CD4-positive, alpha-beta T cell (primary cell): ENCODE measurements around the gene CSF2RB. TPM values are rescaled to one million over a fixed set of nuclear protein-coding genes. Genes with fewer than 3 reads are reported as not detected.

Experiments
- ATAC-seq: fragments of 200-7000 bp; cut with Tn5 transposase; one replicate; pipeline ENCODE4 v1.10.0; 2022; ENCODE audit warnings: mild to moderate bottlenecking; ENCODE audit not compliant: poor library complexity
- CTCF ChIA-PET: fragments of 350-600 bp; sonication (Branson Sonifier 250); formaldehyde crosslinking; loops from one replicate; lab custom pipeline; 2021; ENCODE audit warnings: antibody characterized with exemption, inconsistent platforms; lab: Charles Lee
- POLR2A ChIA-PET: fragments of 350-600 bp; sonication (Branson Sonifier 250); formaldehyde crosslinking; loops from one replicate; lab custom pipeline; 2021; ENCODE audit warnings: antibody characterized with exemption, inconsistent platforms; lab: Charles Lee
- DNase-seq, 14 experiments: peaks; one replicate each; pipeline ENCODE4 v3.0.0-alpha.2; 2013 to 2020; ENCODE audit warnings: mixed read lengths in 2 of 14
- H3K27ac ChIP-seq, 2 donors: one replicate each; pipeline versions ENCODE4 v1.5.1 to v1.7.0; 2013; ENCODE audit warnings: low read length in 2 of 2, low read depth in 1 of 2, mild to moderate bottlenecking in 1 of 2
- H3K27me3 ChIP-seq, 2 experiments: 1 replicate in 1 of 2; 2 replicates in 1 of 2; pipeline versions ENCODE4 v1.6.1 to v1.7.0; 2013; ENCODE audit warnings: low read length in 2 of 2, control low read depth in 1 of 2, mild to moderate bottlenecking in 1 of 2, moderate library complexity in 1 of 2; ENCODE audit not compliant: insufficient read depth in 2 of 2, control insufficient read depth in 1 of 2
- H3K36me3 ChIP-seq: one replicate; pipeline ENCODE4 v1.6.1; 2013; ENCODE audit warnings: low read length, control low read depth; ENCODE audit not compliant: insufficient read depth
- H3K4me1 ChIP-seq: one replicate; pipeline ENCODE4 v1.6.1; 2013; ENCODE audit warnings: low read length, control low read depth; ENCODE audit not compliant: insufficient read depth
- H3K4me3 ChIP-seq: one replicate; pipeline ENCODE4 v1.5.1; 2013; ENCODE audit warnings: mild to moderate bottlenecking, low read length, moderate library complexity
- H3K9me3 ChIP-seq, 2 experiments: 1 replicate in 1 of 2; 2 replicates in 1 of 2; pipeline versions ENCODE4 v1.6.1 to v1.7.0; 2013; ENCODE audit warnings: low read length in 2 of 2, mild to moderate bottlenecking in 2 of 2, control low read depth in 1 of 2, moderate library complexity in 1 of 2; ENCODE audit not compliant: control insufficient read depth in 1 of 2, insufficient read depth in 1 of 2
- H3K27ac Mint-ChIP-seq: one replicate; pipeline ENCODE4 v1.8.0; 2020; ENCODE audit warnings: mixed read lengths
- H3K27me3 Mint-ChIP-seq: one replicate; pipeline ENCODE4 v1.8.0; 2021; ENCODE audit warnings: mixed read lengths
- H3K36me3 Mint-ChIP-seq: one replicate; pipeline ENCODE4 v1.8.0; 2021; ENCODE audit warnings: low read depth, mixed read lengths
- H3K4me1 Mint-ChIP-seq: one replicate; pipeline ENCODE4 v1.8.0; 2021; ENCODE audit warnings: low read depth, mixed read lengths
- H3K4me3 Mint-ChIP-seq: one replicate; pipeline ENCODE4 v1.8.0; 2020; ENCODE audit warnings: mild to moderate bottlenecking, mixed read lengths
- H3K9me3 Mint-ChIP-seq: one replicate; pipeline ENCODE4 v1.8.0; 2020; ENCODE audit warnings: mixed read lengths
- CTCF ChIP-seq: fragments of 200-600 bp; IDR thresholded peaks from one replicate; pipeline ENCODE4 v1.8.0; 2022; ENCODE audit warnings: antibody characterized with exemption, mild to moderate bottlenecking
- intact Hi-C, 2 experiments: fragments of 100-400 bp; cut with DNase I in 1 of 2; cut with micrococcal nuclease in 1 of 2; formaldehyde crosslinking; loops; one replicate each; pipeline versions ENCODE4 v1.15.1 to v1.9.0; 2023 to 2025; cut with DNase I, micrococcal nuclease
- total RNA-seq, 174 experiments: library from RNA in 2 of 174; stranded (reverse) in 2 of 174; gene quantifications; one replicate each; pipeline ENCODE4 v1.2.3 and lab custom pipeline; 2021 to 2026

CSF2RB gene
- total RNA-seq, 2 experiments from 2014 or later: 1.5 TPM

GRCh38 chr22:36902143-36902926, 11.1 kb upstream of the CSF2RB start:
- Histone ChIP-seq H3K27me3 (peaks cover 5 to 17% of the 10 kb centered on the region in 2 experiments), H3K4me1 (peaks cover 15% of the 10 kb centered on the region), H3K9me3 (no peaks in the 10 kb centered on the region), H3K4me3 (no peak overlapping the region), H3K27ac (no peak overlapping the region), H3K36me3 (no peaks in the 10 kb centered on the region)
- Mint-ChIP-seq H3K4me1 (peaks cover 6% of the 10 kb centered on the region), H3K36me3 (no peaks in the 10 kb centered on the region), H3K9me3 (peaks cover 2% of the 10 kb centered on the region), H3K27me3 (peaks cover 60% of the 10 kb centered on the region), H3K27ac (no peak overlapping the region), H3K4me3 (no peak overlapping the region)
- intact Hi-C loops: no loop called here
- TF ChIP-seq CTCF: no peak
- ChIA-PET POLR2A (no interaction called here), CTCF (no interaction called here)
- ATAC-seq (no peak), DNase-seq (no peak)

GRCh38 chr22:36904260-36904880, 9.1 kb upstream of the CSF2RB start:
- H3K36me3 ChIP-seq: no peaks in the 10 kb centered on the region
- no peak overlapping the region for H3K4me3 ChIP-seq
- ChIA-PET CTCF (no interaction called here), POLR2A (no interaction called here)
- no peak overlapping the region for H3K27ac ChIP-seq
- ATAC-seq: no peak
- H3K27me3 ChIP-seq: peaks cover 15 to 20% of the 10 kb centered on the region in 2 experiments
- no peak for DNase-seq
- Mint-ChIP-seq H3K9me3 (no peaks in the 10 kb centered on the region), H3K36me3 (no peaks in the 10 kb centered on the region), H3K27me3 (peaks cover 64% of the 10 kb centered on the region), H3K27ac (no peak overlapping the region), H3K4me3 (no peak overlapping the region), H3K4me1 (peaks cover 6% of the 10 kb centered on the region)
- H3K9me3 ChIP-seq: no peaks in the 10 kb centered on the region
- no peak for TF ChIP-seq CTCF
- peaks cover 15% of the 10 kb centered on the region for H3K4me1 ChIP-seq
- intact Hi-C loops: no loop called here

GRCh38 chr22:36907253-36908195, 5.9 kb upstream of the CSF2RB start:
- intact Hi-C loops: no loop called here
- H3K27ac ChIP-seq: no peak overlapping the region
- Mint-ChIP-seq H3K36me3 (no peaks in the 10 kb centered on the region), H3K27ac (no peak overlapping the region), H3K4me1 (no peaks in the 10 kb centered on the region), H3K27me3 (peaks cover 58% of the 10 kb centered on the region), H3K4me3 (no peak overlapping the region), H3K9me3 (no peaks in the 10 kb centered on the region)
- POLR2A ChIA-PET: no interaction called here
- no peak for DNase-seq
- CTCF ChIA-PET: no interaction called here
- TF ChIP-seq CTCF: no peak
- no peaks in the 10 kb centered on the region for H3K4me1 ChIP-seq
- ATAC-seq: no peak
- no peak overlapping the region for H3K4me3 ChIP-seq
- H3K27me3 ChIP-seq: peaks cover 6 to 10% of the 10 kb centered on the region in 2 experiments
- no peaks in the 10 kb centered on the region for H3K36me3 ChIP-seq
- no peaks in the 10 kb centered on the region for H3K9me3 ChIP-seq
